Right lobe of liver (tissue), 4 donors: ENCODE results near the gene TFF2.

ENCODE experiments used
- POLR2A ChIP-seq: fragments of 450-650 bp; IDR thresholded peaks from one replicate; pipeline ENCODE4 v1.6.1; 2017; ENCODE audit warnings: antibody characterized with exemption, mild to moderate bottlenecking
- TF ChIP-seq, protein P1 (sequence below), 4 donors: fragments of 200-600 bp in 3 of 4; fragments of 450-650 bp in 1 of 4; IDR thresholded peaks; one replicate each; pipeline versions ENCODE4 v1.5.1 to v1.8.0; 2016 to 2022; ENCODE audit warnings: antibody characterized with exemption in 4 of 4, mild to moderate bottlenecking in 2 of 4
- donor health status: DM: no; HTN: no; CAD: no.
- donor health status: DM: no; HTN: no; CAD: no.
- donor health status: DM: no; HTN: yes; CAD: no.

GRCh38 chr21:42320791-42321190 lies 30.0 kb downstream of the TFF2 start:
- no peak for TF ChIP-seq POLR2A
- TF ChIP-seq, protein P1, sequence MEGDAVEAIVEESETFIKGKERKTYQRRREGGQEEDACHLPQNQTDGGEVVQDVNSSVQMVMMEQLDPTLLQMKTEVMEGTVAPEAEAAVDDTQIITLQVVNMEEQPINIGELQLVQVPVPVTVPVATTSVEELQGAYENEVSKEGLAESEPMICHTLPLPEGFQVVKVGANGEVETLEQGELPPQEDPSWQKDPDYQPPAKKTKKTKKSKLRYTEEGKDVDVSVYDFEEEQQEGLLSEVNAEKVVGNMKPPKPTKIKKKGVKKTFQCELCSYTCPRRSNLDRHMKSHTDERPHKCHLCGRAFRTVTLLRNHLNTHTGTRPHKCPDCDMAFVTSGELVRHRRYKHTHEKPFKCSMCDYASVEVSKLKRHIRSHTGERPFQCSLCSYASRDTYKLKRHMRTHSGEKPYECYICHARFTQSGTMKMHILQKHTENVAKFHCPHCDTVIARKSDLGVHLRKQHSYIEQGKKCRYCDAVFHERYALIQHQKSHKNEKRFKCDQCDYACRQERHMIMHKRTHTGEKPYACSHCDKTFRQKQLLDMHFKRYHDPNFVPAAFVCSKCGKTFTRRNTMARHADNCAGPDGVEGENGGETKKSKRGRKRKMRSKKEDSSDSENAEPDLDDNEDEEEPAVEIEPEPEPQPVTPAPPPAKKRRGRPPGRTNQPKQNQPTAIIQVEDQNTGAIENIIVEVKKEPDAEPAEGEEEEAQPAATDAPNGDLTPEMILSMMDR (IDR thresholded peaks at IDR 0.05) = no peak
